VCaP (cell line): ENCODE measurements around the gene ATXN1.
A peak's percentile ranks its signal among the peaks of the same experiment; 100 is the strongest.

Experiments used
- H3K27ac ChIP-seq: fragments of 450-650 bp; 2 replicates; pipeline ENCODE4 v1.5.1; 2017
- TF ChIP-seq, protein P1 (sequence below): fragments of 450-650 bp; conservative IDR thresholded peaks from 2 replicates; pipeline ENCODE4 v1.5.1; 2017; ENCODE audit warnings: mild to moderate bottlenecking, moderate library complexity

Gene ATXN1

DNA sequence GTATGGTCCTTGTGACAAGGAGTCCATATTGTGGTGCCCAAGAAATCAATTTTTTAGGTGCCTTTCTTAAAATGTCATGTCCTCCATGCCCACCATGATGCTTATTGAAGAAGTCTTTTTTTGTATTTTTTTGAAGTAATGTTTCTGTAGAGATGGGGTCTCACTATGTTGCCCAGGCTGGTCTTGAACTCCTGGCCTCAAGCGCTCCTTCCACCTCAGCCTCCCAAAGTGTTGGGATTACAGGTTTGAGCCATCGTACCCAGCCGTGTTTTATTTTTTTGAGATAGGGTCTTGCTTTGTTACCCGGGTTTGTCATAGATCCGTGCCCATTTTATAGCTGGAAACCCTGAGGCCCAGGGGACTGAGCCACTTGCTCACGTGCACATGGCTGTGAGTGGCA lies 238.3 kb downstream of the ATXN1 start:
- H3K27ac ChIP-seq = no peak overlapping the region
- TF ChIP-seq, protein P1, sequence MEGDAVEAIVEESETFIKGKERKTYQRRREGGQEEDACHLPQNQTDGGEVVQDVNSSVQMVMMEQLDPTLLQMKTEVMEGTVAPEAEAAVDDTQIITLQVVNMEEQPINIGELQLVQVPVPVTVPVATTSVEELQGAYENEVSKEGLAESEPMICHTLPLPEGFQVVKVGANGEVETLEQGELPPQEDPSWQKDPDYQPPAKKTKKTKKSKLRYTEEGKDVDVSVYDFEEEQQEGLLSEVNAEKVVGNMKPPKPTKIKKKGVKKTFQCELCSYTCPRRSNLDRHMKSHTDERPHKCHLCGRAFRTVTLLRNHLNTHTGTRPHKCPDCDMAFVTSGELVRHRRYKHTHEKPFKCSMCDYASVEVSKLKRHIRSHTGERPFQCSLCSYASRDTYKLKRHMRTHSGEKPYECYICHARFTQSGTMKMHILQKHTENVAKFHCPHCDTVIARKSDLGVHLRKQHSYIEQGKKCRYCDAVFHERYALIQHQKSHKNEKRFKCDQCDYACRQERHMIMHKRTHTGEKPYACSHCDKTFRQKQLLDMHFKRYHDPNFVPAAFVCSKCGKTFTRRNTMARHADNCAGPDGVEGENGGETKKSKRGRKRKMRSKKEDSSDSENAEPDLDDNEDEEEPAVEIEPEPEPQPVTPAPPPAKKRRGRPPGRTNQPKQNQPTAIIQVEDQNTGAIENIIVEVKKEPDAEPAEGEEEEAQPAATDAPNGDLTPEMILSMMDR = no peak

DNA sequence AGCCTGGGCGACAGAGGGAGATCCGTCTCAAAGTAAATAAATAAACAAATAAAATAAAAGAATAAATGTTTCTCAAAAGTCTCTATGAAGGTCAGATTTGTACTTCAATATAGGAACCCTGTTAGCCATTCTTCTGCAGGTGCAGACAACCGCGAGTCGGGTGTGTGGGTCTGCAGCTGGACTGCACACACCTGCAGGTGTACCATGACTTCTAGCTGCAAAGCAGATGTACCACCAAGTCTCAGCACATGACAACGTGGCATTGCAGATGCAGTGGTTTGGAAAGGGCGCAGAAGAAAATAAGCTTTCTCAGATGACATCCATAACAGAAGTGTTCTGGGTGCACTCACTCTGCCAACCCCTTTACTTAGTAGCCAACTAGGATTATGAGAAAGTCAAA lies 239.7 kb downstream of the ATXN1 start:
- H3K27ac ChIP-seq = no peak overlapping the region
- TF ChIP-seq, protein P1 = no peak

DNA sequence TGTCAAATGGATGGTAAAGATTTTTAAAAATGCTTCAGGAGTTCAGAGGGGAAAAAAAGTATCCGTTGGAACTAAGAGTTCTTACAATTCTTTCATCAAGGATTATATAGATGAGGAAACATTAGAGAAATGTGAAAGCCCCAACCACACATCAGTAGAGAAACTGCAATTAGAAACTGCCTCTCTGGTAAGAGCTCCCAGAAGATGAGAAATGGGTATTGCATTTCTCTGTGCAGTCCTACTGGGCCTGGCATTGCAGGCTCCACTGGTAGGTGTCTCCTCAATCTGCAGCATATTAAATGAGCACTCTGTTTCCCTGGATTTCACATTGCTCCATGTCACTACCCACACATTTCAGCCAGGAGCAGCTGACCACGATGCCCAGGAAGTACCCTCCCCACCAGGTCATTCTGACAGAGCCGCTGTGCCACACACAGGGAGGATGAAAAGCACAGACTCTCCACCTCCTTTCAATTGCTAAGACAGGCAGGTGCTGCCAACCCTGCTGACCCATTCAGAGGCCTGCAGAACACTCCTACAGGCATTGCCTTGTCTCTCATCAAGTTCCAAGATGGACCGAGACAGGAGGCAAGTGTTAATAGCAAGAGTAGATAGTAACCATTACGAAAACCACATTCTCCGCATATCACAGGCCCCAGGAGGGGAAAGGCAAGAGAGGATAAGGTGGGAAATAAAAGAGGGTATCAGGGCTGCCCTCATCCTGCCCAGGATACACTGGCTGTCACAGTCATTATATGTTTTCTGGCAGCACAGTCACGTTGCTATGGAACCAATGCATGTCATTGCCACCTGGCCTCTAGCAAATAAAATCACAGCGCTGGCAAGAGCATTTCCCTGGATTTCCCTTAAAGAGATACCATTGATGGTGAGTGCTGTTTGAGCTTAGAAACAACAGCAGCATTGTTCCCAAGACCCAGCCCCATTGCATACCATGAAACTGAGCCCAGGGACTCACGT lies 241.7 kb downstream of the ATXN1 start:
- TF ChIP-seq, protein P1 = no peak
- H3K27ac ChIP-seq = no peak overlapping the region

DNA sequence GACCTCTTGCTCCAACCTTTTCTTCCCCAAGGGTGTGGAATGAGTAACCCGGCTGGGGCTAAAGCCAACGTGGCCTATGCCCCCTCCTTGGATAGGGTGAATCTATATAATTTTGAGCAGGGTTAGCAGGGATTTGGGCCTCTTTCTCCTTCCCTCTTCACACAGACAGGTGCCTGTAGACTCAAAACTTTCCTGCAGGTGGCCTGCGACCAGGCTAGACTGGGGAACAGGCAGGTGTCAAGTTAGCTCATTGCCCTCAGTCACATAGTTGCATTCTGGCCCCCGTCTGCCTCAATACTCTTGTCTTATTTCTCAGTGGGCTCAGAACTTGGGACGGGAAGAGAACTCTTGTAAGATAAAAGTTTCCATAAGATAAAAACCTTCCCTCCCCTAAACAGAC lies 243.0 kb downstream of the ATXN1 start:
- H3K27ac ChIP-seq = no peak overlapping the region
- TF ChIP-seq, protein P1 = no peak

DNA sequence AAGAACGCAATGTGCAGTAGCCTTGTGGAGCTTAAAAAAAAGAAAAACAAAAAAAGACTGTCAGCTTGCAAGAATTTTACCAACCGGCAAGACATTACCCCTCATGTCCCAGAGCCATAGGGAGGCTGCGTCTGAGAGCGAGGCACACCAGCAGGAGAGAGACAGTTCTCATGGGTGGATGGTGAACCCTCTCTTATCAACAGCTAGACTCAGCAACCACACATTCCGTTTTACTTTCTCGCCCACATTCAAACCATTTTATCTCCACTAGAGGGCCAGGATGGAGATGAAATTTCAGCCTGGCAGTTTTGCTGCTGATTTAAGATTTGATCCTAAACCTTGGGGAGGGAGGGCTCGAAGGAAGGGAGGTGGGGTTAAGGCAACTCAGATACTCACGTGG lies 247.0 kb downstream of the ATXN1 start:
- H3K27ac ChIP-seq = no peak overlapping the region
- TF ChIP-seq, protein P1 = peak; percentile 43

DNA sequence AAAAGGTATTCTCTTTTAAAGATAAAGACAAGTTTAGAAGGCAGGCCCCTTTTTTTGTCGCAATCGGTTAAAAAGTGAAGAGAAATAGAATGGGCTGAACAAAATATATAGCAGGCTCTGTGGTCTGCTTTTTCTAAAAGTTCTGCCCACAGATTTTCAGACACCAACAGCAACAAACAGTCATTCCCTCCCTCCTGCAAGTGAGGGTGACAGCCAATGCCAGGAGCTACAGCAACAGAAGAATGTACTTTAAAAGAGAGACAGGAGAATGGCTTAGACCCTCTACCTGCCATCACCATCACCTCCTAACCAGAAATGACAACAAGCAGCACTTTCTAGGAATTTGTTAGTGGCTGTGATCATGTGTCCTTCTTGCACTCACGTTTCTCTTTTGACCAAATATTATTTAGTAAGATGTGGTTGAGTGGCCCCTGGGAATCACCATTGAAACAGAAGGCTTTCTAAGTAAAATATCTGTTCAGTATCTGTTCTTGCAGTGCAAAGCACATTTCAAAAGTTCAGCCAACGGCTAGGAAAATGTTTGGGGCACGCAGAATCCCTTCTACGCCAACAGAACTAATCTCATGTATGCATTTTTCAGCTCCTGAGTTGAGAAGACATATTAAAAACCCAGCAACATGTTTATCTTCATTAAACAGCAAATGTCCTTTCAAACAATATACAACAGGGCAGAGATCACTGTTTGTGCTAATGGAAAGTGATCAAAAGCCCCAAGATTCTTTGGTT lies 248.5 kb downstream of the ATXN1 start:
- no peak overlapping the region for H3K27ac ChIP-seq
- TF ChIP-seq, protein P1 = no peak
